ENCODE measurements around the gene CBX8.
A peak's percentile ranks its signal among the peaks of the same experiment; 100 is the strongest.

Gene CBX8

GRCh38 chr17:79796763-79797491 lies at the start of gene CBX8:
CBX8 (minus strand) TSS chr17:79797077; CDS start chr17:79796998, 79 bp downstream.
- DNase-seq (ENCODE audit: low read depth), result peak; percentile 96

GRCh38 chr17:79845601-79845949 lies 48.7 kb upstream of the CBX8 start:
- no peak for DNase-seq (ENCODE audit: low read depth)

GRCh38 chr17:79844869-79845600 lies 48.2 kb upstream of the CBX8 start:
- DNase-seq (ENCODE audit: low read depth), result no peak

GRCh38 chr17:79843816-79844800 lies 47.2 kb upstream of the CBX8 start:
- no peak for DNase-seq (ENCODE audit: low read depth)

GRCh38 chr17:79843474-79843815 lies 46.6 kb upstream of the CBX8 start:
- no peak for DNase-seq (ENCODE audit: low read depth)

GRCh38 chr17:79842656-79843473 lies 46.0 kb upstream of the CBX8 start:
- DNase-seq (ENCODE audit: low read depth), result no peak

GRCh38 chr17:79842136-79842655 lies 45.3 kb upstream of the CBX8 start:
- DNase-seq (ENCODE audit: low read depth), result no peak

GRCh38 chr17:79841369-79842135 lies 44.7 kb upstream of the CBX8 start:
- DNase-seq (ENCODE audit: low read depth), result no peak

GRCh38 chr17:79840989-79841286 lies 44.1 kb upstream of the CBX8 start:
- DNase-seq (ENCODE audit: low read depth), result no peak

- DNase-seq (ENCODE audit: low read depth), result no peak
These were observed 43.6 kb upstream of the CBX8 start for GRCh38 chr17:79840269-79840988.

GRCh38 chr17:79839356-79840268 lies 42.7 kb upstream of the CBX8 start, which contains the start of gene CBX4:
CBX4 (minus strand) TSS chr17:79839440; CDS start chr17:79839251, 189 bp downstream.
- DNase-seq (ENCODE audit: low read depth), result peak; percentile 88

- DNase-seq (ENCODE audit: low read depth), result no peak
These were observed 41.8 kb upstream of the CBX8 start for GRCh38 chr17:79838522-79839274.

GRCh38 chr17:79837888-79838521 lies 41.1 kb upstream of the CBX8 start:
- DNase-seq (ENCODE audit: low read depth), result no peak

GRCh38 chr17:79836972-79837887 lies 40.4 kb upstream of the CBX8 start:
- no peak for DNase-seq (ENCODE audit: low read depth)

- DNase-seq (ENCODE audit: low read depth), result no peak
These were observed 39.7 kb upstream of the CBX8 start for GRCh38 chr17:79836510-79836971.

GRCh38 chr17:79835953-79836509 lies 39.2 kb upstream of the CBX8 start:
- no peak for DNase-seq (ENCODE audit: low read depth)

All from activated T-helper 9 cell treated with anti-CD3 and anti-CD28 coated beads, Interleukin-2, amount 50 U/mL, for 16 hours (primary cell).